GM12801 (cell line): ENCODE measurements around the gene SLC35F1.

Experiments
- CTCF ChIP-seq: IDR thresholded peaks from one replicate; pipeline ENCODE4 v1.5.1; 2011; ENCODE audit warnings: control low read depth; ENCODE audit not compliant: insufficient read length; ENCODE audit errors: extremely low read depth

SLC35F1 gene

GRCh38 chr6:118240878-118241528 is 333.9 kb downstream of the SLC35F1 start:
- no peak for TF ChIP-seq CTCF

GRCh38 chr6:118246406-118246805 is 339.3 kb downstream of the SLC35F1 start:
- no peak for TF ChIP-seq CTCF

- TF ChIP-seq CTCF: no peak
Measured at GRCh38 chr6:118248171-118248570, 341.1 kb downstream of the SLC35F1 start.

GRCh38 chr6:118249680-118250079 is 342.6 kb downstream of the SLC35F1 start:
- no peak for TF ChIP-seq CTCF

GRCh38 chr6:118252474-118252873 is 345.4 kb downstream of the SLC35F1 start:
- TF ChIP-seq CTCF: no peak

- TF ChIP-seq CTCF: no peak
Measured at GRCh38 chr6:118253741-118254140, 346.7 kb downstream of the SLC35F1 start.

GRCh38 chr6:118260833-118261232 is 353.8 kb downstream of the SLC35F1 start:
- no peak for TF ChIP-seq CTCF

- TF ChIP-seq CTCF: no peak
Measured at GRCh38 chr6:118263921-118264486, 356.9 kb downstream of the SLC35F1 start.
